Measurements from ENCODE around the gene CACNA1F.

The CACNA1F gene

DNA sequence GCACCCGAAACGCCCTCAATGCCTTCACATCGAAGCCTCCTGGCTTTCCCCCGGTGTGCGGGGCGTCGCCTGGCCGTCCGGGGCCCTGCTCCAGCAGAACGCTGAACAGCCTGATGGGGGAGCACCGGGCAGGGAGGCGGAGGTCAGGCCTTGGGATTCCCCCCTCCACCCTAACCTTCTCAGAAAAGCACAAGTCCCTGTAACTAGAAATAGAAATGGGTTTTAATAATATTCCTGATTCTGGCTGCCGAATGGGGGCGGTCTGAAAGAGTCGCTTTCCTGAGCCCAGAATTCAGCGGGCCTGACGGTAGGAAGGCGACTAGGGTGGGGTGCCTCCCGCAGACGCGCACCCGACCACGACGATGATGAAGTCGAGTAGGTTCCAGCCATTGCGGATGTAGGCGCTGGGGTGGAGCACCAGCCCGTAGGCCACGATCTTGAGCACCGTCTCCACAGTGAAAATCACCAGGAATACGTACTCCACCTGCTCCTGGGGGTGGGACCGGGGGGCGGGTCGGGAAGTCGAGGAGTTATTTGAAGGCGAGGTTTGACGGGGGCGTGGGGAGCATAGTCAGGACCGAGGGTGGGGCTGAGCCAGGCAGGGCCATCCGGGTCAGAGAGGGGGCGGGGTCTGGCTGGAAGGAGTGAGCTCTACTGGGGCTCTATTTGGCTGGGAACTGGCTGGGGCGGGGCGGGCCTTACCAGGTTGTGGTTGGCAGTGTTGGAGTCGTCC is 2.5 kb downstream of the CACNA1F start:
- no peak for DNase-seq (ENCODE audit: low read depth in 2 of 2)

DNA sequence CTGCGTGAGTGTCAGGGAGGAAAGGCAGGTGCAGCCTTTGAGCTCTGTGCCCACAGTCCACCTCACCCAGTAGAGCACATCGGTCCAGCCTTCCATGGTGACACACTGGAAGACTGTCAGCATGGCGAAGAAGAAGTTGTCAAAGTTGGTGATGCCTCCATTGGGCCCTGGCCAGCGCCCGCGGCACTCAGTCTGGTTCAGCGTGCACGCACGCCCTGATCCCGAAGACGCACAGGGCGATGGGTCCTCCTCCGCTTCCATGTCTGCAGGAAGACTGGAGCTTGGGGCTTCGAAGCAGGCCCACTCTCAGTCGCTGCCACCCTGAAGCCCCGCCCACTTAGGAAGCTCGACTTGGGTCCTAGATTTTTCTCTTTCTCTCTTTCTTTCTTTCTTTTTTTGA is 5.0 kb downstream of the CACNA1F start:
- no peak for DNase-seq (ENCODE audit: low read depth in 2 of 2)

DNA sequence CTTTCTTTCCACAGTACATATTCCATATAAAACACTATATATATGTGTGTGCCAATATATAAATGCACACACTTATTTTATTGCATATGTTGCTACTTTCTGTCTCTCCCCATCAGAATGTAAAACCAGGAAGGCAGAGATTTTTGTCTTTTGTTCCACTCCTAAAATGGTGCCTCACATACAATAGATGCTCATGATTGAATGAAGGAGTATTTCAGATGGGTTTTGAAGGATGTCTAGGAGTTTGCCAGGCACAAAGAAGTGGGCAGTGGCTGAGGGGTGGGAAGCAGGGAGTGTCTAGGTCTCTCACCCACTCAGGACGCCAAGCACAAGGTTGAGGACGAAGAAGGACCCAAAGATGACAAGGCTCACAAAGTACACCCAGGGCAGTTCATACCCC is 5.4 kb downstream of the CACNA1F start:
- no peak for DNase-seq (ENCODE audit: low read depth in 2 of 2)

DNA sequence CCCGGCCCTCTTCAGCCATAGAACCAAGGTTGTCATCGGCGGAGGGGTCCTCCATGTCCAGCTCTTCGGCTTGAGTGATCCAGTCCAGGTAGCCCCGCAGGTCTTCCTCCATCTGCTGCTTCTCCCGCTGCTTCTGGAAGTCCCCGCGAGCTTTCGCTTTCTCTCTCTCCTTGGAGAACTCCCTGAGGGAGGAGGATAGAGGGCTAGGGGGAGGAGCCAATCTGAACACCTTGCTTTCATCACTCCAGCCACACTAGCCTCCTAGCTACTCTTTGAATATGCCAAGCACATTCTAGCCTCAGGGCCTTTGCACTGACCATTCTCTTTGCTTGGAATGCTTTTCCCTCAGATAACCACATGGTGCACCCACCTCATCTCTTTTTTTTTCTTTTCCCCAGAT is 6.2 kb downstream of the CACNA1F start:
- no peak for DNase-seq (ENCODE audit: low read depth in 2 of 2)

GRCh38 chrX:49225858-49226257 is 7.3 kb downstream of the CACNA1F start:
- no peak for DNase-seq (ENCODE audit: low read depth in 2 of 2)

- DNase-seq (ENCODE audit: low read depth in 2 of 2) = no peak
These were observed 11.3 kb downstream of the CACNA1F start for GRCh38 chrX:49221868-49222267.

DNA sequence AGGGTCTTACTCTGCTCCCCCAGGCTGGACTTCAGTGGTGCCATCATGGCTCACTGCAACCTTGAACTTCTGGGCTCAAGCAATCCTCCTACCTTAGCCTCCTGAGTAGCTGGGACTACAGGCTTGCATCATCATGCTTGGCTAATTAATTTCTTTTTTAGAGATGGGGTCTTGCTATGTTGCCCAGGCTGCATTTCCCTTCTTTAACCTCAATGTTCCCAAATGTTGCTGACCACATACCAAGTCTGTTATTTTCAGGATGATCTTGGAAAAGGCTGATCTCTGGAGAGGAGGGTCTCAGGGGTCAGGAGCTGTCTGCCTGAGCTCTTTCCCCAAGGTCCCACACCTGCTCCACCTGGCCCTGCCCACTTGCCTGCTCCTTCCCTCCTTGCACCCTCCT is 13.0 kb downstream of the CACNA1F start:
- no peak for DNase-seq (ENCODE audit: low read depth in 2 of 2)

- no peak for DNase-seq (ENCODE audit: low read depth in 2 of 2)
These were observed 18.1 kb downstream of the CACNA1F start for GRCh38 chrX:49214996-49215526.

DNA sequence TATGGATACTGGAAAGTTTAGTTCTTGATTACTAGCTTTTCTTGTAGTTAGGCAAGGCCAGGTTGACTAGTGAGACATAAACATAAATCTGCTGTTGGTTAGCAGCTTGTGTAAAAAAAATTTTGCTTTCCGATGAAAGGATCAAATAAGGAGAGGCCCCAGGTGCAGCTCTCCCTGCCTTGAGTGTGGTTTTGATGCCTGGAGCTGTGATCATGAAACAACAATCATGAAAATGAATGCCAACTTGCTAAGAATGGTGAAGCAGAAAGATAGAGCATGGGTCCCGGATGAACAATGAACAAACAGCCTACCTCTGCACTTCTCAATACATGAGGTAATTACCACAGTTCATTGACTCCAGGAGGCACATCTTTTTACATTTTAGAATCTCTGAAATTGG is 18.7 kb downstream of the CACNA1F start:
- no peak for DNase-seq (ENCODE audit: low read depth in 2 of 2)

DNA sequence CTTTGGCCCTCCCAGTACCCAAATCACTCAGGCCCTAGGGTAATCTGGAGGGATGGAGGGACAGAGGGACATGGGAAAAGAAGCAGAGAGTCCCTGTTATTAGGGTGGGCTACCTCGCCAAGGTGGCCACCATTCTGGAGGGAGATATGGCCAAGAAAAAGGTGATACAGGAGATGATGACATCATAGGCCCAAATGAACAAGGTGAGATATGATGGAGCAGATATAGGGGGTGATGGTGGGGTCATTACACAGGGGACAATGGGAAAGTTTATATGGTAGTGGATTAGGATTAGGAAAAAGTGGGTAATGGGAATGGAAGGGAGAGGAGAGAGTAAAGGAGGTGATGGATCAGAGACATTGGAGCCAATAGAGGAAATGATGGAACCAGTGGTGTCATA is 20.3 kb downstream of the CACNA1F start:
- DNase-seq (ENCODE audit: low read depth in 2 of 2) = no peak

- DNase-seq (ENCODE audit: low read depth in 2 of 2) = no peak
These were observed 20.9 kb downstream of the CACNA1F start for GRCh38 chrX:49212209-49212608.

DNA sequence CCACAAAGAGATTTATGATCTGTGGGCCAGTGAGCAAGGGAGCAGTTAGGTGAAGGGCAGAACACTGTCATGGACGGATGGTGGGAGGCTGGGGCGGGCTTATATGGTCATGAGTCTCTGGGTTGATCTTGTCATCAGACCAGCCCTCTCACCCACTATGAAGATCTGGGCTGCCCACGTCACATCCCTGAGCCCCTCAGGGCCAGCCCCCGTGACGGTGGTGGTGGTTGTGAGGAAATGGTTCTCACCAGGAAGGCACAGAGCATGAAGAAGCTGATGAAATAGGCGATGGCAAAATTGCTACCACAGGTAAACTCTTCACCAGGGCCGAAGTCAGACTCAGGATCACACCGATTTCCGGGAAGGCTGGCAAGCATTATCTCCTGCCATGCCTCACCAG is 22.1 kb downstream of the CACNA1F start:
- DNase-seq (ENCODE audit: low read depth in 2 of 2) = no peak

- DNase-seq (ENCODE audit: low read depth in 2 of 2) = no peak
These were observed 22.7 kb downstream of the CACNA1F start for GRCh38 chrX:49210406-49210805.

GRCh38 chrX:49209434-49210251 is 23.5 kb downstream of the CACNA1F start:
- no peak for DNase-seq (ENCODE audit: low read depth in 2 of 2)

GRCh38 chrX:49208399-49208798 is 24.7 kb downstream of the CACNA1F start:
- no peak for DNase-seq (ENCODE audit: low read depth in 2 of 2)

- no peak for DNase-seq (ENCODE audit: low read depth in 2 of 2)
These were observed 26.6 kb downstream of the CACNA1F start for GRCh38 chrX:49206543-49206942.

DNA sequence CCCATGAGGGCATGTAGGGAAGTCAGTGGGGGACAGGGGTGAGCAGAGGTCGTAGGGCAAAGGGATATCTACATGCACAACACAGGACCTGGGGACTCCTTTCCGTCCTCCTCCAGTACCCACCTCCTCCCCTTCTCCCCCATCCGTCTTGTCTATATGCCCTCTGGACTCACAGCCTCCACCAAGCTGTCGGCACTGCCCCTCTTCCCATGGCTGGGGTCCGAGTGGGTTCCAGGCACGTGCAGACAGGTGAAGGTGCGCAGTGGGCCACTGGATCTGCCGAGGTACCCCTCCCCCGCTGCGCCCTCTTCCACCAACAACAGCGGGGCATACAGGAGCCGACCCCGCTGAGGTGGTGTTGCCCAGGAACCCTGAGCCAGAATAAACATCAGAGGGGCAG is 27.7 kb downstream of the CACNA1F start:
- no peak for DNase-seq (ENCODE audit: low read depth in 2 of 2)

GRCh38 chrX:49204709-49205108 is 28.4 kb downstream of the CACNA1F start:
- no peak for DNase-seq (ENCODE audit: low read depth in 2 of 2)

GRCh38 chrX:49204017-49204416 is 29.1 kb downstream of the CACNA1F start:
- DNase-seq (ENCODE audit: low read depth in 2 of 2) = no peak

DNA sequence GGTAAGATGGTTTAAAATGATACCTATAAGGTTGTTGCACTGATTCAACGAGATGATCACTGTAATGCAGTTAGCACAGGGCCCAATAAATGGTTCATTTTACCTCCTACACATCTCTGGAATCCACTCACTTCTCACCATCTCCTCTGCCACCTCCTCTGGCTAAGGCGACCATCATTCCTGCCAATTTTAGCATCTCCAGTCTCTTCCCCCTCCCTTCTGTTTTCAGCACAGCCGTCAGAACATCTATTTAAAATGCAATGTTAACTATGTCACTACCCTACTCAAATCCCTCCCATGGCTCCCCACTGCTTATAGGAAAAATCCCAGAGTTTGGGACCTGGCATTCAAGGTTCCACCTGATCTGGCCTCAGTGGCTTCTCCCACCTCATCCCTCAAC is 29.6 kb downstream of the CACNA1F start:
- no peak for DNase-seq (ENCODE audit: low read depth in 2 of 2)

DNA sequence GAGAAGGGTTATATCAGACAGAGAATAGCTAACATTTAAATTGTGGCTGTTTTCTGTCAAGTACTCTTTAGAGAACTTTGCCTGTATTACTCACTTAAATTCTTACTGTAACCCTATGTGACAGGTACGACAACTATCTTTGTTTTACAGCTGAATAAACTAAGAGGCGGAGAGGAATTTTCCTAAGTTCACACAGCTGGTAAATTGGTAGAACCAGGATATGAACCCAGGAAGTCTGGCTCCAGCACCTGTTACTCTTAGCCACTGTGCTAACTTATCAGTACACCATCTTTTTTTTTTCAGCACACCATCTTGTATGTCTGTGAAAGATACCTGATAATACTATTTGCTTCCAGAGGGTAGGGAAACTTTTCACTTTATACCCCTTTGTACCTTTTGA is 31.1 kb downstream of the CACNA1F start:
- DNase-seq (ENCODE audit: low read depth in 2 of 2) = no peak

- DNase-seq (ENCODE audit: low read depth in 2 of 2) = peak; percentile 65 to 69
These were observed 33.0 kb downstream of the CACNA1F start, which contains the start of gene SYP for GRCh38 chrX:49199906-49200771. Gene SYP (minus strand): TSS chrX:49200193. CDS start chrX:49200186, 7 bp downstream.

Data from fibroblast of skin of left quadriceps (primary cell).